NCI-H510A (cell line): ENCODE measurements around the gene PALD1.

Experiments used
- DNase-seq: peaks from one replicate; lab custom pipeline; 2025; lab: John Stamatoyannopoulos, UW

PALD1 gene

GRCh38 chr10:70589762-70590654 lies 111.4 kb downstream of the PALD1 start:
- DNase-seq: no peak

DNA sequence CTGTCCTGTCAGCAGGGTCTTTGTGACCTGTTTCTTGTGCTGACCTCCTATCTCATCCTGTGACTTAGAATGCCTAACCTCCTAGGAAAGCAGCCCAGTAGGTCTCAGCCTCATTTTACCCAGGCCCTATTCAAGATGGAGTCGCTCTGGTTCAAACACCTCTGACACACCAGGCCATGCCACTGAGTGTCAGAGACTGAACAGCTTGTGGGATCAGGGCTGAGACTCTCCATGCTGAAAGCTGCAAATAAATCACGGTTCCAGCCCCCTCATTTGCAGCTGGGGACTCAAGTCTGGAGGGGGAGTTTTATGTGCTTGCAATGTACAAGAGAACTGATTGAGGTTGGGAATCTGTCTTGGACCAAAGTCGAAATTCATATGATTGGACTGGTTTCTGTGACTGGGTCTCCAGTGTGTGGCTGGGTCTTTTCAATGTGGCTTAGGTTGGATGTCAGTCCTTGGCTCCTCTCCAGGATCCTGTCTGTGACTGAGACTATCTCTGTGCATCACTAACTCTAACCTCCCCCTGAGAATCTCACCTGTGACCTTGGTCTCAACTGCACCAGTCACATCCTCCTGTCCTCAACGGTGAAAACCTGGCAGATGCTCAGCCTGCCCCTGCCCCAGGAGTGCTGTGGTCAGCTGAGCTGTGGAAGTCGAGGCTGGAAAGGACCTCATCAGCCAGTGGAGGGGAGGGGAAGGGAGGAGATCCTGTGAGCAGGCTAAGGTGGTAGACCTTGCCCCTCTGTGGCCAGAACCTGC lies 112.3 kb downstream of the PALD1 start:
- DNase-seq: no peak

- no peak for DNase-seq
These were observed 113.7 kb downstream of the PALD1 start for GRCh38 chr10:70592186-70592735.

DNA sequence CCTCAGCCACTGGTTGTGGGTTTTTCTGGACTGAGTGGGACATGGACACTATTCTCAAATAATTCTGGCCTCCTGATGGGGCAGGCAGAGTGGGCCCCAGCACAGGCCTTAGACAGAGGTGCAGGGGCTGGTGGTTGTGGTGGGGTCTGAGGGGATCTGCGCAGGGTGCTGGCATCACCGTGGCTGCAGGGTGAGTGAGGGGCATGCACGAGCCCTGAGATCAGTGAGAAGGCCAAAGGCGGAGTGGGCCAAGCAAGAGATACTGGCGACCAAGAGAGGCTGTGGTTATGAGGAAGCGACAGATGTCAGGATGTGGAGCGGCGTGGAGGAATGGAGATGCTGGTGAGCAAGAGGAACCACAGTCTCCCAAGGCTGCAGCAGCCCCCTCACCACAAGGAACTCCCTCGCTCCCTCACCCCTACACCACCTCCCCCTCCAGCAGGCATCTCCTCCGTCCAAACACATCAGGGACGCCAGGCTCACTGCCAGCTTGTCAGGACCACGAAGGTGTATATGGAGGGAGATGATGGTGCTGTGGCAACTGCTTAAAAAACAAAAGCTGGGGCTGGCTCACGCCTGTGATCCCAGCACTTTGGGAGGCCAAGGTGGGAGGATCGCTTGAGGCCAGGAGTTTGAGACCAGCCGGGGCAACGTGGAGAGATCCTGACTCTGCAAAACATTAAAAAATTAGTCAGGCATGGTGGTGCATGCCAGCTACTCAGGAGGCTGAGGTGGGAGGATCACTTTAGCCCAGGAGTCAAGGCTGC lies 114.4 kb downstream of the PALD1 start:
- DNase-seq: no peak

- DNase-seq: no peak
These were observed 114.9 kb downstream of the PALD1 start for GRCh38 chr10:70593513-70593890.

DNA sequence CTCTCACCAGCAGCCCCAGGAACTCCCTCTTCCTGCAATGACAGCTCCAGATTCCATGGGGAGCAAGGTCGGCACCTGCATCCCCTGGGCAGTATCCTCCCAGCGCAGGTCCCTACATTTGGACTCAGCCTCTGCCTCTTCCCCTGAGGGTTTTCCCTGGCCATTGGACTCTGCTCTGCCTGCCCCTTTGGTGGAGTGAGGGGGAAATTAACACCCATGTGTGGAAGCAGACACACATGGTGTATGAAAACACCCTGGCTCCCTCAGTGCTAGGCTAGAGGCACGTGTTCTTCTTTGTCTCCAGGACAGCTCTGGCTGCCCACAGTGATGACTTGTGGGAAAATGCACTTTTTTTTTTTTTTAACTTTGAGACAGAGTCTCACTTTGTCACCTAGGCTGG lies 115.6 kb downstream of the PALD1 start:
- DNase-seq: no peak

DNA sequence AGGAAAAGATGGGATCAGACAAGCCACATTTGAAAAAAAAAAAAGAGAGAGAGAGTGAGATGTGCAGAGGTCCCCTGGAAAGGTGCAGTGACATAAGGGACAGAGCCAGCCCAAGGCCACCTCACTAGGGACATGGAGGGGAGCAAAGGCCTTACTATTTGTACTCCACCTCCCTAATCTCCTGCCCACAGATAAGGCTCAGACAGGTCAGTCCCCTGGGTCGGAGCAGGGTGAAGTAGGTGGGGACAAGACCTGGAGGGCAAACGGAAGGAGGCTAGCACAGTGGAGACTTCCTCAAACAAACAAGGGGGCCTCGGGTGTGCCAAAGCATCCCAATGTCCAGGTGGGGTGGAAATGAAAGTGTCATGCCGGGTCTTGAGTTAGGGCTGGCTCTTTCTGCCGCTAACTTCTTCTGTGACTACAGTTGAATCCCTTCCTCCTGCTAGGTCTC lies 117.0 kb downstream of the PALD1 start:
- DNase-seq: no peak

GRCh38 chr10:70596110-70596798 lies 117.7 kb downstream of the PALD1 start:
- no peak for DNase-seq

- no peak for DNase-seq
These were observed 118.6 kb downstream of the PALD1 start for GRCh38 chr10:70596860-70597809.

DNA sequence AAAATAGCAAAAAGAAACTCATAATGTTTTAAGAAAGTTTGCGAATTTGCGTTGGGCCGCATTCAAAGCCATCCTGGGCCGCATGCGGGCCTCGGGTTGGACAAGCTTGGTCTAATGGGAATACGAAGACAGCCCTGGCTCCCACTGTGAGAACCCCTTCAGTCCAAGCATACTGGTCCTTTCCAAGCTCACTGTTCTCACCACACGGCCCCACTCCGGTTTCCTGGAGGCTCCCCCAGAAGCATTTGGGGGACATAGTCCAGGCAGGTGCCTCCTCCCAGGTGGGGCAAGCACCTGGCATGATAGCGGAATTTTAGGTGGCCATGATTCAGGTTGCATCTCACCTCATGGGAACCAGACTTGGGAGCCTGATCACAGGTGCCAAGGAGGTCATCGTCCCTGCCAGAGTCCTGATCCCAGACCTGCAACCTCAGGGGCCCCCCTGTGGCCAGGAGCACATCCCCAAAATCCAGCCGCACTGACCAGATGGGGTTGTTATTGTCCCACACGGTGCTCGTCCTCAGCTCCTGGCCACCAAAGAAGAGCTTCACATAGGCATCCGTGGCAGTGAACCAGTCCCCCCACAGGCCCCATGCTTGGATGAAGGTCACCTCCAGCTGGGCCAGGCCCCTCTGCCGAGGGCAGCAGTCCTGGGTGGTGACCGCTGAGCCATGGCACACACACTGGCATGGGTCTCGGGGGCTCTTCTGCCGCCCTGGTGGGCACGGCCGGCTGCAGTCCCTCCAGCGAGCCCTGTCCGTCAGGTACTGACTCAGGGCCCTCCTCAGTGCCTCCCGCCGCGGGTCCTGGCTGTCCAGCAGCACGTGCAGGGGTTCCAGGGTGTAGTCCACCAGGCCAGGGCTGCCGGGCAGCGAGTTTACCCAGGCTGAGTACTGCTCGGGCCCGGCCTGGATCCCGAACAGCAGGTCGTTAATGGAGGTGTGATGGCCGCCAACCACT lies 119.6 kb downstream of the PALD1 start:
- no peak for DNase-seq

DNA sequence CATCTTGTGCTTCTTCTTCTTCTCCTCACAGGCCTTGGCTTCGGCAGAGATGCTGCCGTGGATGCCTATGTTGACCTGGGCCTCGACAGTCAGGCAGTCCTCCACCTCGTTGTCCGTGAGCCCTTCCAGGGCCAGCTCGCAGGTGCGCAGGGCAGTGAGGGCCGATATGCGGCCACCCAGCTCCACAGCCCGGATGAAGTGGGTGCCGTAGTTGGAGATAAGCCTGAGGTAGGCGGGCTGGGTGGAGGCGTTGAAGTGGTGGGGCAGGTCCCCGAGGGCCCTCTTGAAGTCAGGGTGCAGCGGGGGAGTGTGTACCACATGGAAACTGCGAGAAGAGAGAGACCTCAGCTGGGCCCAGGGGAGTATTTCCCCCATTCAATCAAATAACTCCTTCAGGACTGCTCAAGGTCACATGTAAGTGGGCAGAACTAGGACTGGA lies 120.3 kb downstream of the PALD1 start:
- DNase-seq: no peak

- DNase-seq: no peak
These were observed 120.8 kb downstream of the PALD1 start for GRCh38 chr10:70599319-70599718.

DNA sequence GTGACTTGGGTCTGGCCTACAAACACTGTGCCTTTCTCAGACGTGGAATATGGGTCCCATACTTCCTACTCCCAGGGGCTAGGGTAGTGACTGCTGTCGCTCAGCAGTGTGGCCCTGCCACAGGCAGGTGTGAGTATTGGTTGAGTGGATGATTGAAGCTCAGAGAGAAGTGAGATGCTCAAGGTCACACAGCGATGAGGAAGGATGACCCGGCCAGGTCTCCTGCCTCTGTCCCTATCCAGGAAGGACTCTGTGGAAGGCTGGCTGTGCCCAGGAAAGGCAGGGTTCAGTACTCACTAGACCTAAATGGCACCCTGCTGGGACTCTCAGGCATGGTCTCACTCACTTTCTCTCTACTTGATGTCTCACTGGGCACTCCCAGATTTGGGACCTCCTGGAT lies 121.2 kb downstream of the PALD1 start:
- DNase-seq: no peak

- no peak for DNase-seq
These were observed 122.2 kb downstream of the PALD1 start for GRCh38 chr10:70600512-70601395.

- no peak for DNase-seq
These were observed 123.2 kb downstream of the PALD1 start for GRCh38 chr10:70601746-70602145.

- no peak for DNase-seq
These were observed 124.3 kb downstream of the PALD1 start, which contains the start of gene PRF1 for GRCh38 chr10:70602665-70603448. TSS of gene PRF1 (minus strand) at chr10:70602741. CDS start at chr10:70600902, 1,839 bp downstream.

DNA sequence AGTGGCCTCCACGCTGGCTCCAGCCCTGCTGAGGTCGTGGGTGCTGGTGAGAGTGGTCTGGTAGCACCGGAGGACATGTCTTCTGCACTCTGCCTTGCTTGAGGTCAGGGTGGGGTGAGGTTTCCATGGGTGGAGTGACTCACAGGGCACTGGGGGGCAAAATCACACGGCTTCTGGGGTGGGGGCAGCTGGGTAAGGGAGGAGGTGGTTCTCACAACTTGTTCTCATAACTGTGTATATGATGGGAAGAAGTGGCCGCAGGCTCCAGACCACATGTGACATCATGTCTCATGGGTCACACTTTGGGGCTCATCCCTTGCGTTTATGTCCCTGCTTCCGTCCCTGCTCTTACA lies 124.9 kb downstream of the PALD1 start:
- DNase-seq: no peak
